Stimulated activated CD8-positive, alpha-beta memory T cell treated with anti-CD3 and anti-CD28 coated beads, Interleukin-7, amount 100 ng/mL, for 1 hour (primary cell): ENCODE results near the gene ZNF438.
"Not testable (repeated sequence)": the region's sequence is repeated elsewhere in the genome, so short reads cannot be mapped to it uniquely, and the experiment has no call there.

Experiments
- DNase-seq, 2 donors: peaks; one replicate each; pipeline ENCODE4 v3.0.0-alpha.2; 2020; ENCODE audit warnings: low read depth in 2 of 2

Gene ZNF438

DNA sequence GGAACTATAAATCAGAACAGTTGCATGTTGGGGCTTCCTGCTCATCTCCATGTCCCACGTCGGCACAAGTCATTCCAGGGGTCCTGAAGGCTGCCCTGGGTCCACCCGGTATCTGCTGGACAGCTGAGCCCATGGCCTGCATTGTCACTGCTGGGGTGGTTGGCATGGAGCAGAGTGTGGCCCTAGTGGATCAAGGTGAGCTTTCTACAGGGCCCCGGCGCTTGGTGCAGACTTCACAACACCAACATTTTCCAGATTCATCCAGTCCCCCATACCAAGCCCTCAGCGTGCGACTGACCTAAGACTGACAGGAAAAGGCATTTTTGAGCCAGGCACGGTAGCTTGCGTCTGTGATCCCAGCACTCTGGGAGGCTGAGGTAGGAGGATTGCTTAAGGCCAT is 226.6 kb downstream of the ZNF438 start:
- DNase-seq = no peak

DNA sequence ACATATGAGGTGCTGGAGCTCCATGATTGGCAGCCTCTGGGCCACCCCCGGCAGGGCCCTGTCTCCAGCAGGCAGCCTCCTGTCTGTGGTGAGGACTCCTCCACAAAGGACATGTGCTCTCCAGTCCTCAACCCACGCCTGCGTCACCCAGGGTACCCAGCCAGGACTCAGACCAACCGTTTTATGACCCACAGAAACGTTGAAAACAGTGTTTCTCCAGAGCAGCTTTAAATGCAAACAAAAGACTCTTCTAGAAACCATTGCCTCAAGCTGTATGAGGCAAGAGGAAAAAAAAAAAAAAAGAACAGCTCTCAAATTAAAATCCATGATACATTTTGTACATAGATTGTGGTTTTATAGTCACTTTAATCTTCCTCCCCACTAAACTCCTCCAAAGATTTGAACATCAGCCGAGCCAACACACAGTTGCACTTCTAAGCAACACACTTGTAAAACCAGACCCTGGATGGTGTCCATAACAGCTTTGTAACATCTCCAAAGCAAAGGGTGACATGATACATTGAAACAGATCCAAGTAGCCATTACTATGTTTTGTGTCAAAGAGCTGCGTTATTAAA is 227.1 kb downstream of the ZNF438 start:
- no peak for DNase-seq

DNA sequence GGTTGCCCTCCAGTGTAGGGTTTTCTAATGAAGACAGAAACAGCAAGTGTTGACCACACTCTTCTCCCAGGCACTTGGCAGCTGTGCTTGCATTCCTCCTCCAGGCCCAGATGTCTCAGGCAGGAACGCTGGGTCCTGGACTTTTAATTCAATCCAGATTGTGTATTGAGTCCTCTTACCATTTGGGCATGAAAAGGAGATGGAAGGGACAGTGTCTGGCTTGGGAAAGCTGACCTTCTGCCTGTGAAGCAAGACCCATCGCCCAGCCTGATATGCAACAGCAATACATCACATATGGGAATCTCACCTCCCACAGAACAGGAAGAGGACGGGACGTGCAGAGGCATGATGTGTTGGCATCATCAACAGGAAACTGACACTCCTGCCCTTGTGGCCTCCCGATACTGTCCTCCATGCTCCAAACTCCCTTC is 227.8 kb downstream of the ZNF438 start:
- DNase-seq = no peak

DNA sequence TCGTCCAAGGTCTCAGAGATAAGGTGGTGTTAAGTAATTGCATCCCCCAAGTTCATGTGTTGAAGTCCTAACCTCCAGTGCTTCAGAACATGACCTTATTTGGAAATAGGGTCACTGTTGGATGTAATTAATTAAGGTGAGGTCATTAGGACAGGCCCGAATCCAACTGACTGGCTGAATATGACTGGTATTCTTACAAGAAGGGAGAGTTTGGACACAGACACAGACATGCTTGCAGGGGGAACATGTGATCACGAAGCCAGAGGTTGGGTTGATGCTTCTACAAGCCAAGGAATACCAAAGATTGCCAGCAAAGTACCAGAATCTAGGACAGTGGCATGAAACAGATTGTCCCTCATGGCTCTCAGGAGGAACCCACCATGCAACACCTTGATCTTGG is 228.6 kb downstream of the ZNF438 start:
- DNase-seq = no peak

DNA sequence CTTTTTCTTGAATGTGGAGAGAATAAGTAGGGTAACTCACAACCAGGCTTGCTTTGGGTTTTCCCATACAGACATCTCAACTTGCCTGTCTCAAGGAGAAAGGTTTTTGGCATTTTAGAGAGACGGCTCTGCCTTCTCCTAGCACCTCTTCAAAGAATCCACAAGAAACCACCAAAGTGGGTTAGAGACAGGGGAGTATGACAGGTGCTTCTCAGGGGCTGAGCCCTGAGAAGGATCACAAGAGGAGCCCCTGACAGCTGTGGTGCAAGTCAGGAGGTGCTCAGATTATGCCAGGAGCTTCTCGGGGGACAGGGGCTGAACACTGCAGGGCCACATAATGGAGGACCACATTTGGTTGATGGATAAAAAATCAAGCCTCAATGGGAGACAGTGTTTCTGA is 231.3 kb downstream of the ZNF438 start:
- DNase-seq = no peak

DNA sequence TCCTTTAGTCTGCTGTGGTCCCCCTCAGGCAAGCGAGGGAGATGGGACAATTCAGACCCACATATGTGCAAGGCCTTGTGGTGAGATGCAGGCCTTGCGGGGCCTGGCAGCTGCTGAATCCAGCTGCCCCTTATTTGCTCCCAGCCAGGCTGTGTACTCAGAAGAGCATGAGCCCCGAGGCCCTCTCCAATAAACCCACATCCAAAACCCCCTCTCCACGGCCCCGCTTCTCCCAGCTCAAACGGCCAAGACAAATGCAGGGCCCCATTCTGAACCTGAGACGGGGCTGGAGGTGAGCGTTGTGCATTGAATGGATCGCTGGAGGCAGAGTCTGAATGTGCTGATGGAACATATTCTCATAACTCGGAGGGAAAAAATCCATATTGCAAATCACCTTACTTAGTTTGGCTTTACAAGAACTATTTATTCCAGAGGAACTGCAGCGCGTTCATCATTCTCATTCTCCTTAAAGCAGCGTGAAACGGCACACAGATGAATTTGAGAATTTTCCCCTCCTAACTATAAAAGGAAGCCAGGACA is 232.9 kb downstream of the ZNF438 start:
- DNase-seq = no peak

DNA sequence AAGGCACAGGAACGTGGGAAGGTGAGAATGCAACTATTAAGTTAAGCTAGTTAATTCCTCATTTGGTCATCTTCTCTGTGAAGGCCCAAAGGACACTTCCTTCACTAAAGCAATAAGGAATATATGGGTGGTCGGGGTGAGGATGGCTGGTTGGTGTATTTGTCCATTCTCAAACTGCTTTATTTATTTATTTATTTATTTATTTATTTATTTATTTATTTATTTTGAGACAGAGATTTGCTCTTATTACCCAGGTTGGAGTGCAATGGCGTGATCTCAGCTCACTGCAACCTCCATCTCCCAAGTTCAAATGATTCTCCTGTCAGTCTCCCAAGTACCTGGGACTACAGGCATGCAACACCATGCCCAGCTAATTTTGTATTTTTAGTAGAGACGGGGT is 236.6 kb downstream of the ZNF438 start:
- DNase-seq = not testable (repeated sequence)
